ENCODE data around the gene CCR9.

The CCR9 gene

GRCh38 chr3:45912435-45912834 lies 26.1 kb downstream of the CCR9 start:
- TF ChIP-seq, protein P1, sequence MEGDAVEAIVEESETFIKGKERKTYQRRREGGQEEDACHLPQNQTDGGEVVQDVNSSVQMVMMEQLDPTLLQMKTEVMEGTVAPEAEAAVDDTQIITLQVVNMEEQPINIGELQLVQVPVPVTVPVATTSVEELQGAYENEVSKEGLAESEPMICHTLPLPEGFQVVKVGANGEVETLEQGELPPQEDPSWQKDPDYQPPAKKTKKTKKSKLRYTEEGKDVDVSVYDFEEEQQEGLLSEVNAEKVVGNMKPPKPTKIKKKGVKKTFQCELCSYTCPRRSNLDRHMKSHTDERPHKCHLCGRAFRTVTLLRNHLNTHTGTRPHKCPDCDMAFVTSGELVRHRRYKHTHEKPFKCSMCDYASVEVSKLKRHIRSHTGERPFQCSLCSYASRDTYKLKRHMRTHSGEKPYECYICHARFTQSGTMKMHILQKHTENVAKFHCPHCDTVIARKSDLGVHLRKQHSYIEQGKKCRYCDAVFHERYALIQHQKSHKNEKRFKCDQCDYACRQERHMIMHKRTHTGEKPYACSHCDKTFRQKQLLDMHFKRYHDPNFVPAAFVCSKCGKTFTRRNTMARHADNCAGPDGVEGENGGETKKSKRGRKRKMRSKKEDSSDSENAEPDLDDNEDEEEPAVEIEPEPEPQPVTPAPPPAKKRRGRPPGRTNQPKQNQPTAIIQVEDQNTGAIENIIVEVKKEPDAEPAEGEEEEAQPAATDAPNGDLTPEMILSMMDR (IDR thresholded peaks at IDR 0.05; ENCODE audit: low read depth, low read length, missing control alignments): no peak
- no peak for DNase-seq (ENCODE audit: extremely low read depth, low read depth)
- no peak overlapping the region for H3K4me3 ChIP-seq (replicated peaks; ENCODE audit: low read depth, low read length)

DNA sequence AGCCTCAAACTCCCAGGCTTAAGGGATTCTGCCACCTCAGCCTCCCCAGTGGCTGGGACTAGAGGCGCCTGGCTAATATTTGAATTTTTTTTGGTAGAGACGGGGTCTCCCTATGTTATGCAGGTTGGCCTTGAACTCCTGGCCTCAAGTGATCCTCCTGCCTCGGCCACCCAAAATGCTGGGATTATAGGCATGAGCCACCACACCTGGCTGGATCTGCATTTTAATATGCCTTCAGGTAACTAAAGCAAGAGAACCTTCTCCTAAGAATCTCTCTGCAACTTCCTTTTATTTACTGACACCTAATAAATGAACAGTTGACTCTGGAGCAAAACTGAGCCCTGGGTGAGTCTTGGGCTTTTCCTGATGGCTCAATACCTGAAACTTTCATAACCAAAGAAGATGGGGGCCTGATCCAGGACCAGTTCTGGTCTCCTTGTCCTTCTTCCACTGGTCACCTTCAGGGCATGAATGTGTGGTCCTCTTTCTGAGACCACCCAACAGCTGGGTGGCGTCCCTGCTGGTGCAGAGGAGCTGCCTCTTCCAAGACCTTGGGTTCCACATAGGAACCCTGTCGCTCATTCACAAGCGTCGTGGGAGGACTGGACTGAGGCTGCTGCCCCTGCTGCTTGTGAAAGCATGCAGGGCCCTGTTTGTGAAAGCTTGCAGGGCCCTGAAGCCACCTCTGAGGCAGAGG lies 28.2 kb downstream of the CCR9 start:
- TF ChIP-seq, protein P1 (IDR thresholded peaks at IDR 0.05; ENCODE audit: low read depth, low read length, missing control alignments): no peak
- no peak overlapping the region for H3K4me3 ChIP-seq (replicated peaks; ENCODE audit: low read depth, low read length)
- DNase-seq (ENCODE audit: extremely low read depth, low read depth): no peak

DNA sequence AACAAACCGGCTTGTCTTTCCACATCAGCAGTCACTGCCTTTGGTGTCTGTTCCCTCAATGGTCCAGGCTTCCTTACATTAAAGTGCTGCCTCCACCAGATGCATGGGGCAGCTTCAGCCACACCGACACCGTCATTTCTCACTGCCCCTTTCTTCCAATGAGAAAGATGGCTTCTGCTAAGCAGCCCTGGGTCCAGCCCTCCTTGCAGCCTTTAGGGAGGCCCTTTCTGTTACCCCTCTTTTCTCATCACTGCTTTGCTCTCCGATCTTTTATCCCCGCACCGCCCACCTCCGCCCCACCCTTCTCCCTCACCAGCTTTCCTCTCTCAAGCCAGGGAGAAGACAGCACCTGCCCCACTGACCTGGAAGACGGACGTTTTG lies 28.7 kb downstream of the CCR9 start:
- DNase-seq (ENCODE audit: extremely low read depth, low read depth): no peak
- TF ChIP-seq, protein P1 (IDR thresholded peaks at IDR 0.05; ENCODE audit: low read depth, low read length, missing control alignments): no peak
- no peak overlapping the region for H3K4me3 ChIP-seq (replicated peaks; ENCODE audit: low read depth, low read length)

- H3K4me3 ChIP-seq (replicated peaks; ENCODE audit: low read depth, low read length): no peak overlapping the region
- TF ChIP-seq, protein P1 (IDR thresholded peaks at IDR 0.05; ENCODE audit: low read depth, low read length, missing control alignments): no peak
- DNase-seq (ENCODE audit: extremely low read depth, low read depth): peak; percentile 51
Observed at GRCh38 chr3:45915518-45916231, 29.3 kb downstream of the CCR9 start.

- TF ChIP-seq, protein P1 (IDR thresholded peaks at IDR 0.05; ENCODE audit: low read depth, low read length, missing control alignments): no peak
- H3K4me3 ChIP-seq (replicated peaks; ENCODE audit: low read depth, low read length): no peak overlapping the region
- no peak for DNase-seq (ENCODE audit: extremely low read depth, low read depth)
Observed at GRCh38 chr3:45917146-45917898, 31.0 kb downstream of the CCR9 start.

DNA sequence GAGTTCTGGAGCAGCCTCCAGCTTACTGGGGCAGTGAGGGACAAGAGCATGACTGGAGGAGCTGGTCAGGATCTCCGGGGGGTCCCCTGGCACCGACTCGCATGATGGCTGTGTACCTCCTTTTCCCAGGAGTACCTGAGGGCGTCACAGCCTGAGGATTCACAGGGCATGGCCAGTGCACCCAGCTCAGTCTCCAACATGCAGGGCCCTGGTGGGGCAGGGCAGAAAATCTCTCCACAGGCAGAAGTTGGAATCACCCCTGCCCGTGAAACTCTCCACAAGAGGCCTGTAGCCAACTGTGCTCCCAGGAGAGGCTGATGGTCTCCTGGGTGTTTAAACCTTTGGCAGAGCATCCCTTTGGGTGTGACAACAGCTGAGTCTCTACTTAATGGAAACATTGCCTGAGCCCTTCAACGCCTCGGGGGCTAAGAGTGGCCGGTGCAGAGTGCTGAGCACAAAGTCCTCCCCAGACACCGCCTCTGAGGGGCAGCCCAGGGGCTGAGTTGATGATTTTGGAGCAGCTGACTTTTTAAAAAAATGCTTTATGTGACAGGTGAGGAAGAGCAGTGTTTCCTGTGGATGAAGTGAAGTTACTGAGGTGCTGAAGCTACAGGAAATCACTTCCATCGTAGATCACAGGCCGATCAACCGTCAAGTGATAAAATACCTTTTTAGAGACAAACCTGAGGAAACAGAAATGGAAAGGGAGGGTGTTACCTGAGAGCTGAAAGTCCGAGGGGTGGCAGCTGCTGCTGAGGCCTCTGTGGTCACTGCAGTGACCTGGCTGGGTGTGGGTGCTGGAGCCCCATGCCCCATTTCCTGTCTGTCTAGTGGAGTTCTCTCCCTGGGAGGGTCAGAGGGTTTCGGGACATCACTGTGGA lies 35.1 kb downstream of the CCR9 start:
- TF ChIP-seq, protein P1 (IDR thresholded peaks at IDR 0.05; ENCODE audit: low read depth, low read length, missing control alignments): no peak
- no peak for DNase-seq (ENCODE audit: extremely low read depth, low read depth)
- H3K4me3 ChIP-seq (replicated peaks; ENCODE audit: low read depth, low read length): no peak overlapping the region

Measured in HFF-Myc (cell line).